Measurements from ENCODE around the gene GJA9.

- TF ChIP-seq POLR2A (IDR thresholded peaks at IDR 0.05) = no peak
- no peak for TF ChIP-seq CTCF (IDR thresholded peaks at IDR 0.05)
- TF ChIP-seq EP300 (IDR thresholded peaks at IDR 0.05) = no peak
These were observed 48.2 kb downstream of the GJA9 start for GRCh38 chr1:38833146-38833545.
